ENCODE data around the gene ASB2. TPM values are rescaled to one million over a fixed set of nuclear protein-coding genes. Genes with fewer than 3 reads are reported as not detected.

ASB2 gene
- total RNA-seq, 1 experiment from 2014 or later = not detected

- no TSS peak for BruUV-seq (replicated peaks)
- H3K9me3 ChIP-seq (ENCODE audit: insufficient read depth, low read depth) = no peaks in the 10 kb centered on the region
- intact Hi-C loops (cut with micrococcal nuclease; ENCODE audit: unreplicated experiment) = no loop called here
- TF ChIP-seq, protein P1, sequence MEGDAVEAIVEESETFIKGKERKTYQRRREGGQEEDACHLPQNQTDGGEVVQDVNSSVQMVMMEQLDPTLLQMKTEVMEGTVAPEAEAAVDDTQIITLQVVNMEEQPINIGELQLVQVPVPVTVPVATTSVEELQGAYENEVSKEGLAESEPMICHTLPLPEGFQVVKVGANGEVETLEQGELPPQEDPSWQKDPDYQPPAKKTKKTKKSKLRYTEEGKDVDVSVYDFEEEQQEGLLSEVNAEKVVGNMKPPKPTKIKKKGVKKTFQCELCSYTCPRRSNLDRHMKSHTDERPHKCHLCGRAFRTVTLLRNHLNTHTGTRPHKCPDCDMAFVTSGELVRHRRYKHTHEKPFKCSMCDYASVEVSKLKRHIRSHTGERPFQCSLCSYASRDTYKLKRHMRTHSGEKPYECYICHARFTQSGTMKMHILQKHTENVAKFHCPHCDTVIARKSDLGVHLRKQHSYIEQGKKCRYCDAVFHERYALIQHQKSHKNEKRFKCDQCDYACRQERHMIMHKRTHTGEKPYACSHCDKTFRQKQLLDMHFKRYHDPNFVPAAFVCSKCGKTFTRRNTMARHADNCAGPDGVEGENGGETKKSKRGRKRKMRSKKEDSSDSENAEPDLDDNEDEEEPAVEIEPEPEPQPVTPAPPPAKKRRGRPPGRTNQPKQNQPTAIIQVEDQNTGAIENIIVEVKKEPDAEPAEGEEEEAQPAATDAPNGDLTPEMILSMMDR (conservative IDR thresholded peaks at IDR 0.05) = no peak
- TF ChIP-seq EZH2 (IDR thresholded peaks at IDR 0.05; ENCODE audit: low read depth) = no peak
- H3K4me2 ChIP-seq = no peak overlapping the region
- POLR2A ChIA-PET (ENCODE audit: unreplicated experiment) = no interaction called here
- no peak overlapping the region for H3K27ac ChIP-seq
- H3K27me3 ChIP-seq (ENCODE audit: insufficient read depth, low read depth) = no peaks in the 10 kb centered on the region
- no peak overlapping the region for H2AFZ ChIP-seq
- peaks cover 20% of the 10 kb centered on the region for H3F3A ChIP-seq (ENCODE audit: insufficient read depth, low read depth)
- no peaks in the 10 kb centered on the region for H3K9me2 ChIP-seq (ENCODE audit: insufficient read depth)
- H4K20me1 ChIP-seq (ENCODE audit: insufficient read depth) = no peaks in the 10 kb centered on the region
- H3K36me3 ChIP-seq (ENCODE audit: low read depth) = no peaks in the 10 kb centered on the region
- no peaks in the 10 kb centered on the region for H3K79me2 ChIP-seq (ENCODE audit: low read depth)
- peaks cover 27% of the 10 kb centered on the region for H3K4me1 ChIP-seq (replicated peaks; ENCODE audit: insufficient read depth)
- H3K4me3 ChIP-seq = no peak overlapping the region
- DNase-seq = no peak
- CTCF ChIA-PET = no interaction called here
Observed at GRCh38 chr14:93937519-93937918, 38.9 kb downstream of the ASB2 start.

GRCh38 chr14:93936926-93937325, 39.4 kb downstream of the ASB2 start:
- Histone ChIP-seq H3K79me2 (ENCODE audit: low read depth) (no peaks in the 10 kb centered on the region), H3K4me3 (no peak overlapping the region), H2AFZ (no peak overlapping the region), H3K4me2 (no peak overlapping the region), H3K27me3 (ENCODE audit: insufficient read depth, low read depth) (no peaks in the 10 kb centered on the region), H3K9me3 (ENCODE audit: insufficient read depth, low read depth) (no peaks in the 10 kb centered on the region), H4K20me1 (ENCODE audit: insufficient read depth) (no peaks in the 10 kb centered on the region), H3F3A (ENCODE audit: insufficient read depth, low read depth) (peaks cover 14% of the 10 kb centered on the region), H3K4me1 (replicated peaks; ENCODE audit: insufficient read depth) (peaks cover 21% of the 10 kb centered on the region), H3K27ac (no peak overlapping the region), H3K9me2 (ENCODE audit: insufficient read depth) (no peaks in the 10 kb centered on the region), H3K36me3 (ENCODE audit: low read depth) (no peaks in the 10 kb centered on the region)
- BruUV-seq (replicated peaks) = no TSS peak
- intact Hi-C loops (cut with micrococcal nuclease; ENCODE audit: unreplicated experiment) = no loop called here
- TF ChIP-seq EZH2 (IDR thresholded peaks at IDR 0.05; ENCODE audit: low read depth) = no peak
- TF ChIP-seq, protein P1 (conservative IDR thresholded peaks at IDR 0.05) = no peak
- CTCF ChIA-PET = no interaction called here
- POLR2A ChIA-PET (ENCODE audit: unreplicated experiment) = no interaction called here
- DNase-seq = no peak

DNA sequence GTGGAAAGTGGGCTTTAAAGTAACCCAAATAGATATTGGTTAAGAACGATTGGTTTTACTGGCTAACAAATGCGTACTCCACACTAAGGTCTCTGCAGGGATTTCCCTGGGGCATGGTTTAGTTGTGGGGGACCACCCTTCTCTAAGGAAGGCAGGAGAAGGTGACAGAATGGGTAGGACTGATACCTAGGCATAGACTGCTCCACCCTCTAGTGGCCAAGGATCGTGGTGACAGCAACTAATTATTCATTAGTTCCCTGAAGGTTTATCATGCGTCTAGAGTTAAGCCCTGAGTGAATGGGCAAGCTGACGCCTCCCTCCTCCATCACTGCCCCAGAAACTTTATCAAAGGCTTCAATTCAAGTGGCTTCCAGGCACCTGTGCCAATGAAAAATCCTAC, 40.1 kb downstream of the ASB2 start:
- CTCF ChIA-PET = no interaction called here
- H3K4me3 ChIP-seq = no peak overlapping the region
- H3K79me2 ChIP-seq (ENCODE audit: low read depth) = no peaks in the 10 kb centered on the region
- TF ChIP-seq EZH2 (IDR thresholded peaks at IDR 0.05; ENCODE audit: low read depth) = no peak
- TF ChIP-seq, protein P1 (conservative IDR thresholded peaks at IDR 0.05) = peak; percentile 70
- no peaks in the 10 kb centered on the region; the same call in 1 of the 2 replicates for H3K27me3 ChIP-seq (ENCODE audit: insufficient read depth, low read depth)
- peaks cover 15% of the 10 kb centered on the region for H3K4me1 ChIP-seq (replicated peaks; ENCODE audit: insufficient read depth)
- intact Hi-C loops (cut with micrococcal nuclease; ENCODE audit: unreplicated experiment) = no loop called here
- H2AFZ ChIP-seq = no peak overlapping the region
- H3K9me2 ChIP-seq (ENCODE audit: insufficient read depth) = no peaks in the 10 kb centered on the region
- H3F3A ChIP-seq (ENCODE audit: insufficient read depth, low read depth) = peaks cover 7% of the 10 kb centered on the region; the same call in 1 of the 2 replicates
- no peaks in the 10 kb centered on the region for H4K20me1 ChIP-seq (ENCODE audit: insufficient read depth)
- POLR2A ChIA-PET (ENCODE audit: unreplicated experiment) = no interaction called here
- peak in 1 of 2 experiments; percentile 39 for DNase-seq
- H3K27ac ChIP-seq = no peak overlapping the region
- no TSS peak for BruUV-seq (replicated peaks)
- no peaks in the 10 kb centered on the region for H3K36me3 ChIP-seq (ENCODE audit: low read depth)
- H3K4me2 ChIP-seq = no peak overlapping the region
- no peaks in the 10 kb centered on the region for H3K9me3 ChIP-seq (ENCODE audit: insufficient read depth, low read depth)

All from PC-9 (cell line).